HG02798 (cell line): ENCODE measurements around the gene GRK6.
"Not testable (repeated sequence)": the region's sequence is repeated elsewhere in the genome, so short reads cannot be mapped to it uniquely, and the experiment has no call there.

Experiments used
- ATAC-seq: cut with Tn5 transposase; IDR thresholded peaks from one replicate; pipeline ENCODE4 v1.9.1; 2021; ENCODE audit warnings: mild to moderate bottlenecking; ENCODE audit not compliant: unreplicated experiment, poor library complexity

Gene GRK6

DNA sequence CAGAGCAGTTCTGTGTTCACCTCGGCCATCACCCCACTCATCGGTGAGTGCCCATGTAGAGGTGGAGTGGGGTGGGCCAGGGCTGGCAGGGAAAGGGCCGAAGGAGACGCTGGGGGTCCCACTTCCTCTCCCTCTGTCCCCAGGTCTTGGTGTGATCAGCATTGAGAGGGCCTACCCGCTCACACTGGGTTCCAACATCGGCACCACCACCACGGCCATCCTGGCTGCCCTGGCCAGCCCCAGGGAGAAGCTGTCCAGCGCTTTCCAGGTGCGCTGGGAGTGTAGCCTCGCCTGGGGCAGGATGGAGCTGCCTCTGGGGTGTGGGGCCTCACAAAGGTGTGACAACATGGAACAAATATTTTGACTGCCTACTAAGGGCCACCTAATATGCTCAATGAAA is 29.7 kb upstream of the GRK6 start:
- ATAC-seq, result no peak

DNA sequence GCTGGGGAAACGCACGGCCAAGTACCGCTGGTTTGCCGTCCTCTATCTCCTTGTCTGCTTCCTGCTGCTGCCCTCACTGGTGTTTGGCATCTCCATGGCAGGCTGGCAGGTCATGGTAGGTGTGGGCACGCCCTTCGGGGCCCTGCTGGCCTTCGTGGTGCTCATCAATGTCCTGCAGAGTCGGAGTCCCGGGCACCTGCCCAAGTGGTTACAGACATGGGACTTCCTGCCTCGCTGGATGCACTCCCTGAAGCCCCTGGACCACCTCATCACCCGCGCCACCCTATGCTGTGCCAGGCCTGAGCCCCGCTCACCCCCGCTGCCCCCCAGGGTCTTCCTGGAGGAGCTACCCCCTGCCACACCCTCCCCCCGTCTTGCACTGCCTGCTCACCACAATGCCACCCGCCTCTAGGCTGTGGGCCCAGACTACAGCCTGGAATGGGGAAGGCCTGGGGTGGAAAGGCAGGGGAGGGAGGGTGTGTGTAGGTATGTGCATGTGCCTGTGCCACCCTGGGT is 28.5 kb upstream of the GRK6 start:
- no peak for ATAC-seq

DNA sequence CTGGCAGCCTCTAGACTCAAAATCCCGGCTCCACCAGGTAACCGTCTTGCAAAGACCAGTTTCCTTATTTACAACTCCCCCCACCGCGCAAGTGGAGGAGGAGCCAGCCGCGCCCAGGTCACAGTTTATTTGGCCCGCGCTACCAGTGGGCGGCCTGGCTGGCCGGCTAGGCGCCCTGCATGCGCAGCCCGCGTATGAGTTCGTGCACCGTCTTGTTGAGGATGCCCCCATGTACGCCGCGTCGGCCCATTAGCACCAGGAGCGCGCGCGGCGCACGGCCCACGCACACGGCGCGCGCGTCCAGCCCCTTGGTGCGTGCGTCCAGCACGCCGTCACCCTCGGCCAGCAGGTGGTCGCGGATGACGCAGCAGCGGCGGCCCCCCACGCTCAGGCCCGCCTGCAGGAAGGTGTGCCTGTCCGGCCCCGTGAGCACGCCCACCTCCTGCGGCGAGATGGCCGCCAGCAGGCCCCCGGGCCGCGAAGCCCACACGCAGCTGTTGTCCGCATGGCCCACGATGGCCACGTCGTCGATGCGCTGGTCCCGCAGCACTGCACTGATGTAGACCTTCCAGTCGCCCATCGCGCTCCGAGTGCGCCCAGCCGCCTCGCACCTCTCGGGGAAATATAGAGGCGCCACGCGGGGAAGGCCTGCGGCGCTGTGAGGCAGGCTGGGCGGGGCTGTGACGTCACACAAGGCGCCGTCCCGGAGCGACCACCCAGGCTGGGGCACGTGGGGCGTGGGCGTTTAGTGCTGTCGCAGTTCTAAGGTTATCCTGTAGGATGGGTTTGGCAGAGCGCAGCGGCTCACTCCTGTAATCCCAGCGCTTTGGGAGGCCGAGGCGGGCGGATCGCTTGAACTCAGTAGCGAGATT is 26.2 kb upstream of the GRK6 start, which contains the start of gene PFN3:
PFN3 (minus strand) TSS at position 665 of the 872 bp plus-strand sequence; CDS start at position 580, 85 bp downstream.
- no peak for ATAC-seq

DNA sequence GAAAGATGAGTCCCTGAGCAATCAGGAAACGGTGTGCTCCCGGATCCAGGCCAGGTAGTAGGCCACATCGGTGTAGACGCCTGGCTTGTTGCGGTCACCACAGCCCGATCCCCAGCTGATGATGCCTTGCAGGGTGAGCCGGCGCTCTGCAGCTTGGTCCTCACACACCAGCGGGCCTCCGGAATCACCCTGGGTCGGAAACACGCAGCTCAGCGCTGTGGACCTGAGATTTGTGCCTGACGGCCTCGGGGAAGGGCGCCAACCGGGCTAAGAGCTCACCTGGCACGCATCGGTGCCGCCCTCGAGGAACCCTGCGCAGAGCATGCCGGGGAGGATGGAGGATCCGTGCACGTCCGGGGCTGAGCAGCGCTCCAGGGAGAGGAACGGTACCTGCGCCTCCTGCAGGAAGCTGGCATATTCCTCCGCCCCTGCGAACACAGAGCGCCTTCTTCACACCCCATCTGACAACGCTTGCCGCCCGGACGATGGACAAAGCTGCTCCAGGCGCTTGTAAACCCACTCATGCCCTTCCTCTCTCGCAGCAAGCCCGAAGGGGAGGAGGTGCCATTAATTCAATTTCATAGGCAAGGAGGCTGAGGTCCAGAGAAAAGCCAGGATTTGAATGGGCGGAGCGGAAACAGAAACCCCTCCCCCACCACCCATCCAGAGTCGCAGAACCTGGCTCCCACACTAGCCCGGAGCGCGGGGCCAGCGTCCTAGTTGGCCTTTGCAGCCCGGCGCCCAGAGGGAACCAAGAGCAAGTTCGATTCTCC is 24.0 kb upstream of the GRK6 start:
- no peak for ATAC-seq

DNA sequence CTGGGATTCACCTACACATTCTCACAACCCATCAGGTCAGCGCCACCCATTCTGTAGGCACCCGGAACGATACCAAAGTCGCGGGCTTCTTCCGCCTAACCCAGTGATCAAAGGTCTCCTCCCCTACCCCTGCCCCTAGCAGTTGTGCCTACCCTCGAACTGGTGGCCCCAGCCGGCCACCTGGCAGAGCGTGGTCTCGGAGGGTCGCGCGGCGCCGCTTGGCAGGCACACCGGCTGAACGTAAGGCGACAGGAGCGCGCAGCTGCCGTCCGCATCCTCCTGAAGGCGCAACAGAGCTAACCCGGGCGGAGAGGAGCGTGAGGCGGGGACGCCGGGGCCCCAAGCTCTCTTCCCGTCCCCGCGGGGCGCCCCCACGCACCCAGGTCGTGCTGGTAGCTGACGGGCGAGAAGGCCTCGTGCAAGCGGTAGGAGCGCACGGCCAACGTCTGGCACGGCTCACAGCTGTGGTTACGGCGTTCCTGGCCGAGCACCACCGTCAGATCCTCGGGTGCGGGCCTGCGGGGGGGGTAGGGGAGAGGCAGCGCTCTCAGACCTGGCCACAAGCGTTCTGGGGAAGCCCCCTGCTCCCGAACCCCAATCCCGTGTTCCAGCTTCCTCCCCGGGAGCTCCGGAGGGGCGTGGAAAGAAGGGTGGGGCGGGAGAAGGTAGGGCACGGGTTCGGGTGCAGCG is 23.2 kb upstream of the GRK6 start:
- ATAC-seq, result peak; percentile 18

DNA sequence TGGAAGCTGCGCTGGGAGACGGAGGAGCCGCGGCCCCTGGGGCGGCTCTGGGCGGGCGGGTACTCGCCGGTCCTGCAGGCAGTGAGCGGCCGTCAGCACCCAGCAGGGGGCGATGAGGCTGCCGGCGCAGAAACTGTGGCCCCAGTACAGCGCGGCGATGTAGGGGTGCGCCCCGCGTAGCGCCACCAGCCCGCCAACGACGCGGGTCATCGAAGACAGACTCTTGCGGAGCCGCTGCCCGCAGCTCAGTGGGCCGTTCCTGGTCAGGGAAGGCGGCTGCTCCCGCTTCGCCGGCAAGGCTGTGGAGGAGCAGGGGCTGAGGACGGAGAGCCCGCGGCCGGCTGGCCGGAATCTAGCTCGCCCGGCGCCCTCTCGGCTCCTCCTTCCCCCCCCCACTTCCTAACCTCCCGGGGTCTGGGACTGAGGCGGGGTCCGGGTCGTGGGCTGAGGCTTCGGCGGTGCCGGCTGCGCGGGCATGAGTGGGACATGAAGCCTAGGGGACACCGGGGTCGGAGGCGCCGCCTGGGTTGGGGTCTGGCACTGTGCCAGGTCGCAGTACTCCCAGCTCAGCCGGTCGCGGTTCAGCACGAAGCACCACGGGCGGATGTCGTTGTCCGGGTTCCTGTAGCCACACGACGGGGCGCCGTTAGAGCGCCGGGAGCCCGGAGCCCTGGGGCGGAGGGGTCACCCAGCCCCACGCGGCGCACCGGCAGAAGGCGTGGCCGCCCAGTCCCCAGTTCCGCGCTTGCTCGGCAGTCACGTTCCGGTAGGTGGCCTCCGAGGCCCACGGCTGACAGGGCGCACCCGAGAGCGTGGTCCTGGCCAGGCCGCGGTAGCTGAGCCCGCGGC is 22.5 kb upstream of the GRK6 start:
- peak; percentile 74 for ATAC-seq

DNA sequence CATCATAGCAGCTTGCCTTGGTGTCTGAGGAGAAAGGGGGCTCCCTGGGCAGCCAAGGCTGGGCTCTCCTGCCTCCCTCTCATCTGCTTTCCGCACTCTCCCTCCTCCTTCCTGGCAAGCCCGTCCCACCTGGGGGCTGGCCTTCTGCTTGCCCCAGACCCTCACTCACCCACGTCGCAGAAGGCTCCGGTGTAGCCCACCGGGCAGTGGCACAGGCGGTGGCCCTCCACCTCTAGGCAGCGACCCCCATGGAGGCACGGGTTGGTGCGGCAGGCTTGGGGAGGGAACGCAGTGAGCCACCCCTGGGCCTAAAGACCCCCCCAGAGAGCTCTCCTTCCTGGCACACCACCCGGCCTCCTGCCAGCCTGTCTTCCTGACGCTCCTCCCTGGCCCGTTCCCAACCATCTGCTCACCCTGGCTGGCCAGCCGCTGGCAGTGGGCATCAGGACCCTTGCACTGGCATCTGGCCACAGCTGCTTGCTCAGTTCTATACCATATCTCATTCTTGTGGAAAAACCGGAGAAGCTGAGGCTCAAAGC is 21.8 kb upstream of the GRK6 start:
- no peak for ATAC-seq

DNA sequence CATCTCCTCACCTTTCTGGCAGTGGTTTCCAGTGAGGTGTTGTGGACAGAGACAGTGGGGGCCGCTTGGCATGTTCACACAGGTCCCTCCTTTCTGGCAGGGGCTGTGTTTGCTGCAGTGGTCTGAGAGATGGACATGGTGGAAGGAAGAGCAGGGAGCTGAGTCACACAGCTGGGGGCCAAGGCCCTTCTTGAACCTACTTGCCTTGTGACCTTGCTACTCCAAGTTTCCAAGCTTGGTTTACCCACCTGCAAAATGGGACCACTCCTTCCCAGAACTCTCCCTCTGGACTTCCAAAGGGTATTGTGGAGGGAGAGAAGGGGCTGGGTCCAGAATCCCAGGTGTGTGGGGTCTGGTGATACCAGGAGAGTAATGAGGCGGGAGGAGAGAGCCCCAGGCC is 21.2 kb upstream of the GRK6 start:
- no peak for ATAC-seq

DNA sequence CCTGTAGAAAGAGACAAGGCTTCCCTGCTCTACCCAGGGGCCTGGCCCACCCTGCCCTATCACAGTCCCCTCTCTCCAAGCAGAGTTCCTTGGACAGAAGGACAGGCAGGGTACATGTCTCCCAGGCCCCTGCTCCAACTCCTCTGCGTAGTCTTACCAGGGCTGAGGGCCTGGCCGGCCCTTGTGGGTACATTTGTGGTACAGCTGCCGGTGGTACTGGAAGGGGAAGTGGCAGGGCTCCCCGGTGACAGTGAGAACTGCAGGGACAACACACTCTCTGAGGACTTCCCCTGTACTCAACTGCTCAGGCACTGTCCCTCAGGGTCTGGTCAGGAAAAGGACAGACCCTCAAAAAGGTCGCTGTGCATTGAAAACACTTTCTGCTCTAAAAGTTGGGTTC is 20.7 kb upstream of the GRK6 start:
- no peak for ATAC-seq

DNA sequence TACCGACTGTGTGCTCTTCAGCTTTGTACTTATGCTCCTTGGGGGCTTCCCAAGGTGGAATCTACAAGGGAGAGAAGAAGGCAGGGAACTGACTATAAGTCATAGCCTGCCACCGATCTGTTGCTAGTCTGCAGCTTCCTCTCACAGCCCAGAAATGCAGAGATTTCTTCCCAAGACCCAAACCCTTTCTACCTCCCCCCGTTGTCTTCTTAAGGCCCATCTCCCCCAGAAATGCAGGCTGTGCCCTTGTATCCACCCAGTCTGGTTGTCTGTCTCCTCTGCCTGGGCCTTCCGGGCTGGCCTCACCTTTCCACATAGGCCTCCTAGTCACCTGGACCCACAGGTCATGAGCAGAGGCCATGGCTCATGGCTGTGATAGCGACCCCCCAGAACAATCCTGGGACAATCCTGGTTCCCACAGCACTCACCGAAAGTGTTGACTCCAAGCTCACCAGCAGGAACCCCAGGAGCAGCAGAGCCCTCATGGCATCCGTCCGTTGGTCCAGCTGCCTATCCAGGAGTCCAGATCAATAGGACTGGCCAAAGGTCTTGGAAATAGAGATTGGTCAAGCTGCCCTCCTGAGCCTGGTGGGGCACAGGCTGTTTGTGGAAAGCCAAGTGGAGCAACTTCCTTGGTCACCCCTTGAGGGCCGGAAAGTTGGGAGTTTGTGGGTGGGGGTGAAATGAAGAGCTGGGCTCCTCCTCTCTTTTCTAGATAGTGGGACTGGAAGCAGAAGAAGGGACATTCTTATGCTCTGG is 17.3 kb upstream of the GRK6 start, which contains the start of gene F12:
F12 (minus strand) TSS at position 522 of the 759 bp plus-strand sequence; CDS start at position 485, 37 bp downstream.
- ATAC-seq, result no peak

DNA sequence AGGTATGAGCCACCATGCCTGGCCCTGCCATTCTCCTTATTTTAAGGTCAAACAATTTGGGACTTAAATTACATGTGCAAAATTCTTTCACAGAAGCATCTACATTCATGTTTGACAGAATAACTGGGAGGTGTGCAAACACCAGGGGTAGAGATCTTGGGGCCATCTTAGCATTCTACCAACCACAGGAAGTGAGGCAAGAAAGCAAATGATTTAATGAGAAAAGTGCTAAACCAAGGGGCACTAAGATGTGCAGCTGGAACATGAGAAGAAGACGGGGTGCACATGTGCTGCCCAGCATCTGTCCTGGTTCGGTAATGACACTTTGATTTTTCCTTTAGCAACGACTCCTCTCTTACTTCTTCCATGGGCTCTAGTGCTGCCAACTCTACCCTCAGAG is 15.9 kb upstream of the GRK6 start:
- no peak for ATAC-seq

DNA sequence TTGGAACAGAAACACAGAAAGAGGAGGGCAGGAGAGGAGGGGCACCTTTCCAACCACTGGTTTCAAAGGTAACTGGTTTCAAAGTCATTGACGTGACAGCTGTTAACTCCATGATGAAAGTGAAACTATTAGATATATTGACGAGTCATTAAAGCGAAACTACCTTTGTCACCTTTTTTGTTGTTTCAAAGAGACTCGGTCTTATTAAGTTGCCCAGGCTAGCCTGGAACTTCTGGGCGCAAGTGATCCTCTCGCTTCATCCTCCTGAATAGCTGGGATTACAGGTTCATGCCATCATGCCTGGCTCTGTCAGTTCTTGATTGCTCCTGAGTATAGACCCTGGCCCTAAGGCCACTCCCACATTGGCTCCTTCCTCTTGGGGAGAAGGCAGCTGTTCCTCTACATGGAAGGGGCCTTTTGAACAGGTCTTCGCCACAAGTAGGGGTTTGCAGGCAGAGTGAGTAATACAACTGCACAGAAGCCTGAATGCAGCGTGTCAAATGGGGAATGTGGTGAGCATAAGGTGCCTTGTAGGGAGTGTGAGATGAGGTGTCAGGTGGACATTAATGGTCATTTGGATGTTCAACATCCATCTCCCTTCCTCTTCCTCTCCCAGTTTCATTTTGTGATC is 13.8 kb upstream of the GRK6 start:
- peak; percentile 77 for ATAC-seq

DNA sequence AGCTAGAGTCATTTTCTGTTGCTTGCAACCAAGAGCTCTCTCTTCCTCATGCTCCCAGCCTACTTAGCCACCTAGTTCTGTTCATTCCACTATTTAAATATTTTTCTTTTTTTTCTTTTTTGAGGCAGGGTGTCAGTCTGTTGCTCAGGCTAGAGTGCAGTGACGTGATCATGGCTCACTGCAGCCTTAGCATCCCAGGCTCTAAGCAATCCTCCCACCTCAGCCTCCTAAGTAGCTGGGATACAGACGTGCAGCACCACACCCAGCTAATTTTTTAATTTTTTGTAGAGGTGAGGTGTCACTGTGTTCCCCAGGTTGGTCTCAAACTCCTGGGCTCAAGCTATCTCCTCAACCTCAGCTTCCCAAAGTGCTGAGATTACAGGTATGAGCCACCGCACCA is 12.0 kb upstream of the GRK6 start:
- ATAC-seq, result no peak

DNA sequence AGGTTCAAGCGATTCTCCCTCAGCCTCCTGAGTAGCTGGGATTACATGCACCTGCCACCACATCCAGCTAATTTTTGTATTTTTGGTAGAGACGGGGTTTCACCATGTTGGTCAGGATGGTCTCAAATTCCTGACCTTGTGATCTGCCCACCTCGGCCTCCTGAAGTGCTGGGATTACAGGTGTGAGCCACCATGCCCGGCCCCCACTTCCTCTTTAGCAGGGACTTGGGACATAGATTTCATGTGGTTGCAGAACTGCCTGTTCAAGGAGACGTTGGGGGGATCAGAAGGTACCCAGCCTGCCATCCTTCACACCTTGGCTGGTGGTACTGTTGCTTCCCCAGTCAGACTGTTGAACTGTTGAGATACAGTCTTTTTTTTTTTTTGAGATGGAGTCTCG is 9.4 kb upstream of the GRK6 start:
- not testable (repeated sequence) for ATAC-seq

DNA sequence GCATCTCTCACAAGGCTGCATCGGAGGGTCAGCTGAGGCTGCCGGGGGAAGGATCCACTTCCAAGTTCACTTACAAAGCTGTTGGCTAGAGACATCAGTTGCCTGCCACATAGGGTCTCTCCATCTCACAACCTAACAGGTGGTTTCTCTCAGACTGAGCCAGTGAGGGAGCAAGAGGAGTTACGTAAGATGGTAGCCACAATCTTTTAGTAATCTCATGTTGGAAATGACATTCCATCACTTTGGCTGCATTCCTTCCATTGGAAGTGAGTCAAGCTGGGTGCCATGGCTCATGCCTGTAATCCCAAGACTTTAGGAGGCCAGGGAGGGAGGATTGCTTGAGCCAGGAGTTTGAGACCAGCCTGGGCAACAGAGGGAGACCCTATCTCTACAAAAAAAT is 7.4 kb upstream of the GRK6 start:
- no peak for ATAC-seq

DNA sequence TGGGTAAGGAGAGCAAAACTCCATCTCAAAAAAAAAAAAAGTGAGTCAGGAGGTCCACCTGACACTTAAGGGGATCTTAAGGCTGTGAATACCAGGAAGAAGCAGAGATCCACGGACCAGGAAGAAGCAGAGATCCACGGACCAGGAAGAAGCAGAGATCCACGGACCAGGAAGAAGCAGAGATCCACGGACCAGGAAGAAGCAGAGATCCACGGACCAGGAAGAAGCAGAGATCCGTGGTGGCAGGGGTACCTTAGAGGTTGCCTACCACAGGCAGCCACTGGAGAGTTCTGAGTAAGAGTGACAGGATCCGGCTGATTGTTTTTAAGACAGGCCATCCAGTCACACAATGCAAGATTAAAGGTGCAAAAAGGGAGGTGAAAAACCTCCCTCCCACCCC is 6.0 kb upstream of the GRK6 start:
- ATAC-seq, result not testable (repeated sequence)

DNA sequence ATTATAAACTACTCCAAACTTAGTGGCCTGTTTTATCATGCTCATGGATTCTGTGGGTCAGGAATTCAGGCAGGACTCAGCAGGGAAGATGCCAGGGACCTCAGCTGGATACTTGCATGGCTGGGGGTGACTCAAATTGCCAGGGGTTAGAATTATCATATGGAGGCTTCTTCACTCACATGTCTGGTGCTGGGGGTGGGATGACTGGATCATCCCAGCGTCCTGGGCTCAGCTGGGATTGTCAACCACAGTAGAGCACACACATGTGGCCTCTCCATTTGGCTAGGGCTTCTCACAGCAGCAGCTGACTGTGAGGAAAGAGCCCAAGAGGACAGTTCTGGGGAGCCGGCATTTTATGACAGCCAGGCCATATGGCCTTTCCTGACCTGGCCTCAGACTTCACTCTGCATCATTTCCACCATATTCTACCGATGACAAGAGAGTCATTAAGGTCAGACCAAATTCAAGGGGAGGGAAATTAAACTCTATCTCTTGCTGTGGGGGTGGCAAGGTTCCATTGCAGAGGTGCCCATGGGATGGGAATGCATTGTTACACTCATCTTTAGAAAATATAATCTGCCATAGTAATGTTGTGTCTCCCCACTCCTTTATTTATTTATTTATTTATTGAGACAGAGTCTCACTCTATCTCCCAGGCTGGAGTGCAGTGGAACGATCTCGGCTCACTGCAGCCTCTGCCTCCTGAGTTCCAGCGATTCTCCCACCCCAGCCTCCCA is 5.2 kb upstream of the GRK6 start:
- ATAC-seq, result no peak

DNA sequence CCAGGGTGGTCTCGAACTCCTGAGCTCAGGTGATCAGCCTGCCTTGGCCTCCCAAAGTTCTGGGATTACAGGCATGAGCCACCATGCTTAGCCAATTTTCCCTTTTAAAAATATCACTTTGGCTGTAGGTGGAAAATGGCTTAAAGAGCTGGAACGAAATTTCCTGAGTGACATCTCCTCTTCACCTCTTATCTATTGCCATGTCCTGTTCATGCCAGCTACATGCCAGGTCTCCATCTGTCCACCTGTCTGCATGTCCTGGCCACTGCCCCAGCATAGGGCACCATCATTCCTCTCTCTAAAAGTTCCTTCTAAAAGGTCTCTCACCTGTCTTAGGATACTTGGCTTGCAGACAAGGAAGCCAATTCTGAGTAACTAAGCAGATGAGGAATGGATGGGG is 2.8 kb upstream of the GRK6 start:
- ATAC-seq, result no peak
